Measurements from ENCODE around the gene TGIF1.
"Not testable (repeated sequence)": the region's sequence is repeated elsewhere in the genome, so short reads cannot be mapped to it uniquely, and the experiment has no call there.

TGIF1 gene

DNA sequence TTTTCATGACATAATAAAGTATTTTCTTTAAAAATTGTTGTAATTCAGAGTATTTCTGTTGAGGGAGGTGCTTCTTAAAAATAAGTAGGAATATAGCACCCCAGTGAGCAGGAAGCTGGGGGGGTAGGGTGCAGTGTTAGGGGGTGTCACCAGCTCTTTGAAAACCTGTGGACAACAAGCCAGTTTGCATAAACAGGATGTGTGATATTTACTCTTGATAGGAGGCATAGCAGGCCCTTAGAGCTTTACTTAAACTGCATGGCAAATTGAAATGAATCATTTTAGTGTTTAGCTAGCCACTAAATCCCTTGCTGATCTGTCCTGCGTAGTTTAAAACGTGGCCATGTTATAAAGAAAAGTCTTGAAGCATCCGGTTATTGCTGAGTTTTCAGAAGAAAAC lies 8.4 kb downstream of the TGIF1 start:
- H3K9me3 ChIP-seq (ENCODE audit: low read length) = no peaks in the 10 kb centered on the region
- H3K4me1 ChIP-seq (ENCODE audit: insufficient read depth, low read length) = peaks cover 22% of the 10 kb centered on the region
- no peak overlapping the region for H3K9ac ChIP-seq (ENCODE audit: low read length)
- no peak overlapping the region for H3K27ac ChIP-seq (ENCODE audit: low read depth, low read length)
- no peaks in the 10 kb centered on the region for H3K27me3 ChIP-seq (ENCODE audit: control insufficient read depth in 1 of 2, insufficient read depth in 2 of 2, low read length in 2 of 2)
- H3K4me3 ChIP-seq (ENCODE audit: low read depth in 1 of 2, low read length in 2 of 2) = no peak overlapping the region
- H3K36me3 ChIP-seq (ENCODE audit: insufficient read depth, low read length) = peaks cover 21% of the 10 kb centered on the region

DNA sequence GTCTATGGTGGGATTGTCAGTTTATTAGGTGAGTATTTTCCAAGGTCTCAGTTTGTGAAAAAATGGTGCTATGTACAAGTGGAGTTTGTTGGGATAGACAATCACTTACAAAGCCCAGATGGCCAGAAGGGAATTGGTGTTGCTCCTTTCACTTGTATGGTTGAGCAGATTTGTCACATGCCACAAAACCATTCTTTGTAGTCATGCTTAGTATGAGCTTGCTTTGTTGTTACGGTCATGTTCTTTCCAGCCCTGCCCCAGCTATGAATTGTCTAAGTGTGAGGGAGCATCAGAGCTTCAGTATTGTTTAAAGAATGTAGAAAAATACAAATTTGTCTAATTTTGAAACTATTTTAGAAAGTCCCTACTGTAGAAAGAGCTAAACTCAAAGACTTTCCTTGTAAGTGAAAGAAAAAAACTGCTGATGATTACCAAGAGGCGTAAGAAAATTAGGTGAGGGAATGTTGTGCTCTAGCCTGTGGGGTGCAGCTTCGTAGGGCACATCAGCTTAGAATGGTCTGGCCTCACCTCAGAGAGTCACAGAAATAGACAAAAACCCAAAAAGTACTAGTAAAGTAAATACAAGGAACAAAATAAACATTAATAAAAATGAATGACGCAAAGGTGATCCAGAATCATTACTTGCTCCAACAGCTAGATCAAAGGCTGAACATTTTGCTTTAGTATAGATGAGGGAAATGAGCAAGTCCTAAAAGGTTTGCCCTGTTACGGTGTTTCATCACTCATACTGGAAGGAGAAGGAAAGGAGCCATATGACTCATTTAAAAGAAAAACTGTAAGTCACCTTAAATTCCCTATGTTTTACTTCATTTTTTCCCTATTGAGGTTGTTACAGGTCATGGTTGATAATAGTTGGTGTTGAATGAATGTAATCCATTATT lies 9.2 kb downstream of the TGIF1 start:
- Histone ChIP-seq H3K27me3 (ENCODE audit: control insufficient read depth in 1 of 2, insufficient read depth in 2 of 2, low read length in 2 of 2) (no peaks in the 10 kb centered on the region), H3K9me3 (ENCODE audit: low read length) (no peaks in the 10 kb centered on the region), H3K4me3 (ENCODE audit: low read depth in 1 of 2, low read length in 2 of 2) (no peak overlapping the region), H3K4me1 (ENCODE audit: insufficient read depth, low read length) (peaks cover 20% of the 10 kb centered on the region), H3K36me3 (ENCODE audit: insufficient read depth, low read length) (peaks cover 21% of the 10 kb centered on the region), H3K9ac (ENCODE audit: low read length) (no peak overlapping the region), H3K27ac (ENCODE audit: low read depth, low read length) (no peak overlapping the region)

DNA sequence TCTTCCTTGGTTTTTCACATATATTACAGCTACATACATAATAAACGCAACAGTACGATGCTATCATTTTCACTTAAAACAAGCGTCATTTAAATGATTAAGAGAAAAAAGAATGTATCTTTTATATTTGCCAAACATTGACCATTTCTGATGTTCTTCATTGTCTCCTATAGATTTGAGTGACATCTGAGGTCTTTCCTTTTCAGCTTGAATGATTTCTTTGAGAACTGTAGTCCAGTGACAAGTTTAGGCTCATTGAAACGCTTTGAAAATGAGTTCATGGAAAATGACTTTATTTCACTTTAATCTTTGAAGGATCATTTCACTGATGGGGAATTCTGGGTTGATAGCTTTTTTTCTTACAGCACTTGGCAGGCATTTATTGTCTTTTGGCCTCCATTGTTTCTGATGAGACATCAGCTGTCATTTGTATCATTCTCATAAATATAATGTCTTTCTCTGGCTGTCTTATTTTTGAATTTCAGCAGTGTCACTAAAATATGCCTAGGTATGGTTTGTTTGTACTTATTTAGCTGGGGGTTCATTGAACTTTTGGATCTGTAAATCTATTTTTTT lies 10.9 kb downstream of the TGIF1 start:
- no peak overlapping the region for H3K27ac ChIP-seq (ENCODE audit: low read depth, low read length)
- no peak overlapping the region for H3K9ac ChIP-seq (ENCODE audit: low read length)
- peaks cover 21% of the 10 kb centered on the region for H3K36me3 ChIP-seq (ENCODE audit: insufficient read depth, low read length)
- H3K9me3 ChIP-seq (ENCODE audit: low read length) = no peaks in the 10 kb centered on the region
- no peak overlapping the region for H3K4me3 ChIP-seq (ENCODE audit: low read depth in 1 of 2, low read length in 2 of 2)
- H3K4me1 ChIP-seq (ENCODE audit: insufficient read depth, low read length) = peaks cover 7% of the 10 kb centered on the region
- H3K27me3 ChIP-seq (ENCODE audit: control insufficient read depth in 1 of 2, insufficient read depth in 2 of 2, low read length in 2 of 2) = no peaks in the 10 kb centered on the region

DNA sequence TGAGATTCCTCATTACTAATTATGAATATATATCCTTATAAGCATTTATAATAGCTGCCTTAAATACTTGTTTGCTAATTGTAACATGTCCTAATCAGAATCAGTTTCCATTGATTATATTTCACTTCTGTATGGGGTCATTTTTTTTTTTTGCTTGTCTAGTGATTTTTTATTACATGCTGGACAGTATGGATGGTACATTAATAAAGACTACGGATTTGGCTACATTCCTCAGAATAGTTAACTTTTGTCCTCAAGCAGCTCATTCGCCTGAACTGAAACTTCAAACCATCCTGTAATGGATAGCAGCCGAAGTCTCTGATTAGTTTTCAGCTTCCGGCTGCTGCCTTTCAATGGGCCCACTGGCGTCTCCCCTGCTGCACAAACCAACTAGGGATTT lies 11.7 kb downstream of the TGIF1 start:
- no peak overlapping the region for H3K27ac ChIP-seq (ENCODE audit: low read depth, low read length)
- no peaks in the 10 kb centered on the region for H3K9me3 ChIP-seq (ENCODE audit: low read length)
- H3K9ac ChIP-seq (ENCODE audit: low read length) = no peak overlapping the region
- H3K27me3 ChIP-seq (ENCODE audit: control insufficient read depth in 1 of 2, insufficient read depth in 2 of 2, low read length in 2 of 2) = no peaks in the 10 kb centered on the region
- no peak overlapping the region for H3K4me3 ChIP-seq (ENCODE audit: low read depth in 1 of 2, low read length in 2 of 2)
- no peaks in the 10 kb centered on the region for H3K4me1 ChIP-seq (ENCODE audit: insufficient read depth, low read length)
- peaks cover 17% of the 10 kb centered on the region for H3K36me3 ChIP-seq (ENCODE audit: insufficient read depth, low read length)

DNA sequence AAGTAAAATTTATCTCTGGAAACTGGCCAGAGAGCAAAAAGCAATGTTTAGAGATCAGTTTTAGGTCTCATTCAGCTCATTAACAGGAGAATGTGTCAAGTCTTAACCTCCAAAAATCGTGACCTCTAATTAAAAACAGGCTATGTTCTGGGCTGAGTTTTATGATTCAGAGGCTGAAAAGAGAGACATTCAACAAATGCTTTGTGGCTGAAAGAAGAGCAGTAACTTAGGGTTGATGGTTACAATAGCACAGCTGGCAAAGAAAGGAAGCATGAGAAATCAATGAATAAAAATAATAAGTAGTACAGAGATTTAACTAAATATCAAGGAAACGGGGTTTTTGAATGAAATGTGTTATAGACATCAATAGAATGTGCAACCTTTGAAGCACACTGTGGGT lies 13.1 kb downstream of the TGIF1 start:
- Histone ChIP-seq H3K36me3 (ENCODE audit: insufficient read depth, low read length) (peaks cover 7% of the 10 kb centered on the region), H3K27ac (ENCODE audit: low read depth, low read length) (no peak overlapping the region), H3K9me3 (ENCODE audit: low read length) (no peaks in the 10 kb centered on the region), H3K4me3 (ENCODE audit: low read depth in 1 of 2, low read length in 2 of 2) (no peak overlapping the region), H3K27me3 (ENCODE audit: control insufficient read depth in 1 of 2, insufficient read depth in 2 of 2, low read length in 2 of 2) (no peaks in the 10 kb centered on the region), H3K9ac (ENCODE audit: low read length) (no peak overlapping the region), H3K4me1 (ENCODE audit: insufficient read depth, low read length) (no peaks in the 10 kb centered on the region)

DNA sequence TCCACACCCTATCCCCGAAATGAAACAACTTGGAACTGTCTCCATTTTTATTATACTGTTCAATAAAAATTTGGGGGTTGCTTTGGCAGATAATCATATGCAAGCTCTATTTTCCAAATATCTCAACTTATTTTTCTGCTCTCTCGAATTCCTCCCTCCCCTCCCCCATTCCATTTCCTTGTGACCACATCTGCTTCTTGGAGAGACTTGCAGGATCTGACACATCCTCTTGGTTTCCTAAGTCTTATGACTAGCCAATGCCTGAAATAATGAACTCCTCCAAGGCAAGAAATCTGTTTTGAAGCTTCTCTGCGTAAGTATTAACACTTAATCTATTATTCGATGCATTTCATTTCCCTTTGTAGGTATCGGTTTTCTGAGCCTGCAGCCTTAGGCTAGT lies 16.1 kb downstream of the TGIF1 start:
- Histone ChIP-seq H3K27ac (ENCODE audit: low read depth, low read length) (no peak overlapping the region), H3K9me3 (ENCODE audit: low read length) (no peaks in the 10 kb centered on the region), H3K4me3 (ENCODE audit: low read depth in 1 of 2, low read length in 2 of 2) (no peak overlapping the region), H3K36me3 (ENCODE audit: insufficient read depth, low read length) (no peaks in the 10 kb centered on the region), H3K4me1 (ENCODE audit: insufficient read depth, low read length) (no peaks in the 10 kb centered on the region), H3K27me3 (ENCODE audit: control insufficient read depth in 1 of 2, insufficient read depth in 2 of 2, low read length in 2 of 2) (no peaks in the 10 kb centered on the region), H3K9ac (ENCODE audit: low read length) (no peak overlapping the region)

DNA sequence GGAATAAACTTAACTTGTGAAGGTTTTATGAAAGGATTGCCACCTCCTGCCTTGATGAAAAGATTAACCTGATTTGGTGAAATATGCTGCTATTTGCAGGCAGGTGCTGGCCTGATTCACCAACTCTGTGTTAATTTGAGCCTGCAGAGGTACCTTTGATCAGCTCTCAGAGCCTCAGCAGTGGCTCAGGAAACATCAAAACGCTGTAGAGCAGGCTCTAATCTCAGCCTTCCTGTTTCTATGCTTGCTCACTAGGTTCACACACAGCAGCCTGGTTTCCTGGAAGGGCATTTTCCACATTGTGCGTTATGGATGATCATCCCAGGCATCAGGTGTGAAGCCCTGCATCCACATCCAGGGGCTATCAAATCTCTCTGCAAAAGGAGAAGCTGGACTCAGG lies 16.9 kb downstream of the TGIF1 start:
- Histone ChIP-seq H3K36me3 (ENCODE audit: insufficient read depth, low read length) (no peaks in the 10 kb centered on the region), H3K27ac (ENCODE audit: low read depth, low read length) (no peak overlapping the region), H3K9ac (ENCODE audit: low read length) (no peak overlapping the region)

DNA sequence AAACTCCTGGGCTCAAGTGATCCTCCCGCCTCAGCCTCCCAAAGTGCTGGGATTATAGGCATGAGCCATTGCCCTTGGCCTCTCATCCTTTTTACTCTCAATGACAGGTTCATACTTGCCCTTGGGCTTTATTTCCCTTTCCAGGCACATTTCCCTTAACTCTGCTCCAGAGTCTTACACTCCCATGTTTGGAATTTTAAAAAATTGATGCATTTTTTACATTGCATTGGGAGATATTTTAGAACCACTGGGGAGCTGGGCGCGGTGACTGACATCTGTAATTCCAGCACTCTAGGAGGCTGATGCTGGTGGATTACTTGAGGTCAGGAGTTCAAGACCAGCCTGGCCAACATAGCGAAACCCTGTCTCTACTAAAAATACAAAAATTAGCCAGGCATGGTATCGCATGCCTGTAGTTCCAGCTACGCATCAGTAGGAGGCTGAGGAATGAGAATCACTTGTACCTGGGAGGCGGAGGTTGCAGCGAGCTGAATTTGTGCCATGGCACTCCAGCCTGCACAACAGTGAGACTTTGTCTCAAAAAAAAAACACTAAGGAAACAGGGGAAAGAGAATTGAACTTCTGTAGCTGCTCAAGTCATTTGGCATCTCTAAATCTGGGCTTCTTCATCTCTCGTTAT lies 18.2 kb downstream of the TGIF1 start:
- Histone ChIP-seq H3K4me1 (ENCODE audit: insufficient read depth, low read length) (no peaks in the 10 kb centered on the region), H3K36me3 (ENCODE audit: insufficient read depth, low read length) (no peaks in the 10 kb centered on the region), H3K27ac (ENCODE audit: low read depth, low read length) (no peak overlapping the region), H3K9ac (ENCODE audit: low read length) (no peak overlapping the region), H3K27me3 (ENCODE audit: control insufficient read depth in 1 of 2, insufficient read depth in 2 of 2, low read length in 2 of 2) (no peaks in the 10 kb centered on the region), H3K9me3 (ENCODE audit: low read length) (no peaks in the 10 kb centered on the region), H3K4me3 (ENCODE audit: low read depth in 1 of 2, low read length in 2 of 2) (no peak overlapping the region)

More for the DNA sequence above, 16.9 kb downstream of the TGIF1 start:
- H3K27me3 ChIP-seq (ENCODE audit: control insufficient read depth in 1 of 2, insufficient read depth in 2 of 2, low read length in 2 of 2) = no peaks in the 10 kb centered on the region
- H3K9me3 ChIP-seq (ENCODE audit: low read length) = no peaks in the 10 kb centered on the region
- H3K4me3 ChIP-seq (ENCODE audit: low read depth in 1 of 2, low read length in 2 of 2) = no peak overlapping the region
- no peaks in the 10 kb centered on the region for H3K4me1 ChIP-seq (ENCODE audit: insufficient read depth, low read length)

DNA sequence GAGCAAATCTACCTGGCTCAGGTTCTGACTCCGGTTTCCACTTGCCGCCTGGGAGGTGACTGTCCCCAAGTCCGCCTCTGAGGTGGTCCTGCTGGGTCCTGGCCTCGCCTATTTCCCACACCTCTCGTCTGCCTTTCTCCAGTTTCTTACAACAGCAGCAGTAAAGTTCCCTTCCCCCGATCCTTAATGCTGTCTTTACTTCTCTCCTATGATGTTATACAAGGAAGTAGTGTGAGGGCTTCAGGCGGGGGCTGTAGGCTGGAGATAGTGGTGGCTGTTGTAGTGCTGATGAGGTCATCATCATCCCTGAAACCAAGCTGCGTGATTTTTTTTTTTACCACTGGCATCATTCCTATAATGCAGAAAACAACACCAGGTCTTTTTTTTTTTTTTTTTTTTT lies 18.9 kb downstream of the TGIF1 start:
- Histone ChIP-seq H3K9ac (ENCODE audit: low read length) (no peak overlapping the region), H3K27ac (ENCODE audit: low read depth, low read length) (no peak overlapping the region), H3K4me1 (ENCODE audit: insufficient read depth, low read length) (no peaks in the 10 kb centered on the region), H3K9me3 (ENCODE audit: low read length) (no peaks in the 10 kb centered on the region), H3K36me3 (ENCODE audit: insufficient read depth, low read length) (no peaks in the 10 kb centered on the region), H3K4me3 (ENCODE audit: low read depth in 1 of 2, low read length in 2 of 2) (no peak overlapping the region), H3K27me3 (ENCODE audit: control insufficient read depth in 1 of 2, insufficient read depth in 2 of 2, low read length in 2 of 2) (no peaks in the 10 kb centered on the region)

DNA sequence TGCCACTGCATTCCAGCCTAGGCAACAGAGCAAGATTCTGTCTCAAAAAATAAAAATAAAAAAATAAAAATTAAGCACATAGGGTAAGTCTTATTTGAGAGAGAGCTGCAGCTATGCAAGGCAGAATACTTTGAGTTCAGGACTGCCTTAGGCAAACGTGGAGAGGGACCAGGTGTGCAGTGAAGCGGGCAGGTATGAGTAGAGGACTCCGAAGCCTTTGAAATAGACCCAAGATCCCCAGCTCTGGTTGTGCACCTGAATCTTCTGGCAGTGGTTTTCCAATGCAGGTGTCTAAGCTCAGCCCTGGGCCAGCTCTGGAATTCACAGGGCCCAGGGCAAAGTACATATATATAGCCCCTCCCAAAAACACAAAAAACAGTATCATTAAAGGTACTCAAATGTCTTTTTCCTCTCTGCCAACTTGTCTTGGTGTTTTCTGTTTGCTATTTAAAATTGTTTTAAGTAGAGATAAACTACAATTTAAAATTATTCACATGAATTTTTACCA lies 21.2 kb downstream of the TGIF1 start:
- H3K4me1 ChIP-seq (ENCODE audit: insufficient read depth, low read length) = no peaks in the 10 kb centered on the region
- no peaks in the 10 kb centered on the region for H3K9me3 ChIP-seq (ENCODE audit: low read length)
- no peaks in the 10 kb centered on the region for H3K36me3 ChIP-seq (ENCODE audit: insufficient read depth, low read length)
- no peak overlapping the region for H3K9ac ChIP-seq (ENCODE audit: low read length)
- H3K27ac ChIP-seq (ENCODE audit: low read depth, low read length) = no peak overlapping the region
- H3K27me3 ChIP-seq (ENCODE audit: control insufficient read depth in 1 of 2, insufficient read depth in 2 of 2, low read length in 2 of 2) = no peaks in the 10 kb centered on the region
- H3K4me3 ChIP-seq (ENCODE audit: low read depth in 1 of 2, low read length in 2 of 2) = no peak overlapping the region

DNA sequence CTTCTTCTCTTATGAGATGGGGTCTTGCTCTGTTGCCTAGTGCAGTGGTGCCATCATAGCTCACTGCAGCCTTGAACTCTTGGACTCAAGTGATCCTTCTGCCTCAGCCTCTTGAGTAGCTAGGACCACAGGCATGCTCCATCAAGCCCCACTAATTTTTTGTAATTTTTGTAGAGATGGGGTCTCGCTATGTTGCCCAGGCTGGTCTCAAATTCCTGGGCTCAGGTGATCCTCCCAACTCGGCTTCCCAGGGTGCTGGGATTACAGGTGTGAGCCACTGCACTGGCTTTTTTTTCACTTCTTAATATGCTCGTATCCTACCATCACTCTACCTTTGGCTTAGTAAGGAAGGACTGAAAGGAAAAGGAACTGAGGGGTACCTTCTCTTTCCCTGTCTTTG lies 22.1 kb downstream of the TGIF1 start:
- H3K27ac ChIP-seq (ENCODE audit: low read depth, low read length); H3K36me3 ChIP-seq (ENCODE audit: insufficient read depth, low read length); H3K9me3 ChIP-seq (ENCODE audit: low read length); H3K4me1 ChIP-seq (ENCODE audit: insufficient read depth, low read length); H3K27me3 ChIP-seq (ENCODE audit: control insufficient read depth in 1 of 2, insufficient read depth in 2 of 2, low read length in 2 of 2); H3K4me3 ChIP-seq (ENCODE audit: low read depth in 1 of 2, low read length in 2 of 2); H3K9ac ChIP-seq (ENCODE audit: low read length): not testable (repeated sequence)
